Gastrocnemius medialis (tissue), 4 donors: ENCODE data around the gene BNIP2.

ENCODE experiments used
- POLR2A ChIP-seq, 2 donors: fragments of 450-650 bp; IDR thresholded peaks; one replicate each; pipeline ENCODE4 v1.6.1; 2017; ENCODE audit warnings: antibody characterized with exemption in 2 of 2, mild to moderate bottlenecking in 2 of 2, moderate library complexity in 2 of 2
- TF ChIP-seq, protein P1 (sequence below), 5 experiments: fragments of 450-650 bp in 3 of 5; fragments of 200-600 bp in 2 of 5; sonication (generic) in 2 of 5; IDR thresholded peaks in 4 of 5; conservative IDR thresholded peaks in 1 of 5; 1 replicate in 4 of 5; 2 replicates in 1 of 5; pipeline ENCODE4 v1.5.1; 2016 to 2019; ENCODE audit warnings: antibody characterized with exemption in 5 of 5, mild to moderate bottlenecking in 3 of 5, moderate library complexity in 3 of 5

DNA sequence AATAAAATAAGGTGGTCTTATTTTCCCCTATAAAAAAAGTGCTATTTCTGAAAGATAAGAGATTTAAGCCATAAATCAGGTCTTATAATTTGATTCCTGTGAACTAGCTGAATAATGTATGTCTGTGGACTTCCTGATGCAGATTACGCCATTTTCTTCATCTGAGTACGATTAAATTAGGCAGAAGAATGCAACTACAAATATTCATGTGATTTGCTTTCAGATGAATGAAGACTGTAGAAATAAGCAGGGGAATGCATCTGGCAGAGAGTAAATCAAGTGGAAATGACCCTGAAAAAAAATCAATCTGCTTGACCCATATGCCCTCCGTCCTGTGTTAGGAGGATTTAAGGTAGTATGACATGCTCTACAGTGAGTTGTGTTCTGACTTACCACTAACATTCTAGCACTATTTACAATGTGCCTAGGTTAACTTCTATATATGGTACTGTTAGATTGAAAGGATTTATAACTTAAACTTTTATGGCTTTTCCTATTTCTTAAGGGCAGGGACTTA lies 14.7 kb downstream of the BNIP2 start:
- TF ChIP-seq POLR2A (IDR thresholded peaks at IDR 0.05) = no peak
- TF ChIP-seq, protein P1, sequence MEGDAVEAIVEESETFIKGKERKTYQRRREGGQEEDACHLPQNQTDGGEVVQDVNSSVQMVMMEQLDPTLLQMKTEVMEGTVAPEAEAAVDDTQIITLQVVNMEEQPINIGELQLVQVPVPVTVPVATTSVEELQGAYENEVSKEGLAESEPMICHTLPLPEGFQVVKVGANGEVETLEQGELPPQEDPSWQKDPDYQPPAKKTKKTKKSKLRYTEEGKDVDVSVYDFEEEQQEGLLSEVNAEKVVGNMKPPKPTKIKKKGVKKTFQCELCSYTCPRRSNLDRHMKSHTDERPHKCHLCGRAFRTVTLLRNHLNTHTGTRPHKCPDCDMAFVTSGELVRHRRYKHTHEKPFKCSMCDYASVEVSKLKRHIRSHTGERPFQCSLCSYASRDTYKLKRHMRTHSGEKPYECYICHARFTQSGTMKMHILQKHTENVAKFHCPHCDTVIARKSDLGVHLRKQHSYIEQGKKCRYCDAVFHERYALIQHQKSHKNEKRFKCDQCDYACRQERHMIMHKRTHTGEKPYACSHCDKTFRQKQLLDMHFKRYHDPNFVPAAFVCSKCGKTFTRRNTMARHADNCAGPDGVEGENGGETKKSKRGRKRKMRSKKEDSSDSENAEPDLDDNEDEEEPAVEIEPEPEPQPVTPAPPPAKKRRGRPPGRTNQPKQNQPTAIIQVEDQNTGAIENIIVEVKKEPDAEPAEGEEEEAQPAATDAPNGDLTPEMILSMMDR (IDR thresholded peaks at IDR 0.05 in 4 of 5, conservative IDR thresholded peaks at IDR 0.05 in 1 of 5) = no peak
